HG03097 (cell line): ENCODE measurements around the gene MVP.
"Not testable (repeated sequence)": the region's sequence is repeated elsewhere in the genome, so short reads cannot be mapped to it uniquely, and the experiment has no call there.

ENCODE experiments used
- ATAC-seq: cut with Tn5 transposase; IDR thresholded peaks from one replicate; pipeline ENCODE4 v1.9.1; 2021; ENCODE audit not compliant: unreplicated experiment, low FRiP score

MVP gene

GRCh38 chr16:29814592-29814991, 5.7 kb upstream of the MVP start:
- ATAC-seq = no peak

- ATAC-seq = no peak
These were observed 5.1 kb upstream of the MVP start for GRCh38 chr16:29815032-29815721.

- ATAC-seq = peak; percentile 57
These were observed 4.2 kb upstream of the MVP start, which contains the start of gene PAGR1 for GRCh38 chr16:29815793-29816693. TSS of gene PAGR1 (plus strand) at chr16:29816152. CDS start at chr16:29816526, 374 bp downstream.

GRCh38 chr16:29816694-29817441, 3.4 kb upstream of the MVP start:
- ATAC-seq = peak; percentile 6

GRCh38 chr16:29818082-29818481, 2.2 kb upstream of the MVP start:
- no peak for ATAC-seq

GRCh38 chr16:29819506-29819905, 756 bp upstream of the MVP start:
- no peak for ATAC-seq

- ATAC-seq = peak; percentile 33
These were observed 724 bp downstream of the MVP start for GRCh38 chr16:29820730-29821642.

GRCh38 chr16:29821643-29822115, 1.4 kb downstream of the MVP start:
- no peak for ATAC-seq

GRCh38 chr16:29824589-29825144, 4.4 kb downstream of the MVP start:
- ATAC-seq = no peak

- ATAC-seq = no peak
These were observed 5.1 kb downstream of the MVP start for GRCh38 chr16:29825145-29826044.

- ATAC-seq = no peak
These were observed 6.1 kb downstream of the MVP start for GRCh38 chr16:29826342-29826695.

- no peak for ATAC-seq
These were observed 10.5 kb downstream of the MVP start for GRCh38 chr16:29830774-29831173.

GRCh38 chr16:29831490-29831889, 11.2 kb downstream of the MVP start:
- no peak for ATAC-seq

- ATAC-seq = not testable (repeated sequence)
These were observed 13.0 kb downstream of the MVP start for GRCh38 chr16:29833219-29833618.

GRCh38 chr16:29834079-29834478, 13.8 kb downstream of the MVP start:
- ATAC-seq = no peak

GRCh38 chr16:29835926-29836325, 15.7 kb downstream of the MVP start:
- no peak for ATAC-seq

- ATAC-seq = no peak
These were observed 16.4 kb downstream of the MVP start for GRCh38 chr16:29836623-29837022.

- no peak for ATAC-seq
These were observed 17.6 kb downstream of the MVP start for GRCh38 chr16:29837841-29838240.

GRCh38 chr16:29839822-29840221, 19.6 kb downstream of the MVP start:
- ATAC-seq = no peak
